H1 (cell line): ENCODE data around the gene SCAP. TPM values are rescaled to one million over a fixed set of nuclear protein-coding genes. Genes with fewer than 3 reads are reported as not detected.

Experiments
- CTCF ChIA-PET: fragments of 300-600 bp; sonication (Branson Sonifier 250); formaldehyde crosslinking; loops from one replicate; lab custom pipeline; 2021; ENCODE audit not compliant: partially characterized antibody; lab: Charles Lee
- POLR2A ChIA-PET: fragments of 300-600 bp; sonication (Branson Sonifier 250); formaldehyde crosslinking; loops from one replicate; lab custom pipeline; 2021; ENCODE audit warnings: inconsistent platforms; ENCODE audit not compliant: partially characterized antibody; lab: Charles Lee
- DNase-seq, 2 experiments: peaks; one replicate each; pipeline versions ENCODE4 v3.0.0 to v3.0.0-alpha.2; 2010 to 2022; ENCODE audit warnings: low spot score in 2 of 2, low read depth in 1 of 2, mixed read lengths in 1 of 2
- FAIRE-seq: peaks from 2 replicates; lab custom pipeline; 2011; peaks lifted over from hg19 to GRCh38; lab: Jason Lieb, UNC
- H2AFZ ChIP-seq: 2 replicates; pipeline ENCODE4 v1.8.1; 2012; ENCODE audit warnings: low read length, inconsistent platforms
- H2AK5ac ChIP-seq: 2 replicates; pipeline ENCODE4 v1.6.1; 2013; ENCODE audit warnings: low read depth, low read length
- H2BK120ac ChIP-seq: replicated peaks from 2 replicates; pipeline ENCODE3; 2013; ENCODE audit warnings: low read depth, low read length, inconsistent platforms
- H2BK12ac ChIP-seq: 2 replicates; pipeline ENCODE4 v1.6.1; 2013; ENCODE audit warnings: low read depth, low read length
- H2BK15ac ChIP-seq: 2 replicates; pipeline ENCODE4 v1.6.1; 2013; ENCODE audit warnings: low read length
- H2BK20ac ChIP-seq: 2 replicates; pipeline ENCODE4 v1.6.1; 2013; ENCODE audit warnings: low read length
- H2BK5ac ChIP-seq: 2 replicates; pipeline ENCODE4 v1.6.1; 2013; ENCODE audit warnings: low read depth, low read length
- H3K14ac ChIP-seq: 2 replicates; pipeline ENCODE4 v1.6.1; 2013; ENCODE audit warnings: inconsistent platforms; ENCODE audit not compliant: insufficient read length
- H3K18ac ChIP-seq: 2 replicates; pipeline ENCODE4 v1.6.1; 2013; ENCODE audit warnings: low read length; ENCODE audit errors: extremely low read depth
- H3K23ac ChIP-seq: 2 replicates; pipeline ENCODE4 v1.6.1; 2013; ENCODE audit warnings: inconsistent platforms; ENCODE audit not compliant: insufficient read length
- H3K23me2 ChIP-seq: 2 replicates; pipeline ENCODE4 v1.6.1; 2013; ENCODE audit warnings: low read depth, low read length
- H3K27ac ChIP-seq: 2 replicates; pipeline ENCODE4 v1.6.1; 2011; ENCODE audit warnings: low read depth, low read length, inconsistent platforms
- H3K27me3 ChIP-seq, 4 experiments: replicated peaks in 1 of 4; 1 replicate in 1 of 4; 2 replicates in 3 of 4; pipeline versions ENCODE4 v1.6.1 to v1.8.1; 2011 to 2013; ENCODE audit warnings: low read length in 3 of 4, mild to moderate bottlenecking in 3 of 4, inconsistent platforms in 2 of 4, mixed read lengths in 2 of 4, moderate library complexity in 1 of 4; ENCODE audit not compliant: control insufficient read depth in 3 of 4, insufficient read depth in 3 of 4; ENCODE audit errors: extremely low read depth in 1 of 4
- H3K36me3 ChIP-seq, 4 experiments: 2 replicates each; pipeline versions ENCODE4 v1.6.1 to v1.8.1; 2011 to 2013; ENCODE audit warnings: mild to moderate bottlenecking in 4 of 4, low read length in 3 of 4, moderate library complexity in 2 of 4, control low read depth in 1 of 4, inconsistent platforms in 1 of 4; ENCODE audit not compliant: insufficient read depth in 4 of 4, control insufficient read depth in 2 of 4
- H3K4ac ChIP-seq: replicated peaks from 2 replicates; pipeline ENCODE3; 2013; ENCODE audit warnings: low read length, low read depth, mixed read lengths, inconsistent platforms; ENCODE audit not compliant: insufficient read length
- H3K4me1 ChIP-seq, 4 experiments: replicated peaks in 1 of 4; 1 replicate in 1 of 4; 2 replicates in 3 of 4; pipeline versions ENCODE4 v1.6.1 to v1.8.1; 2011 to 2013; ENCODE audit warnings: low read length in 3 of 4, inconsistent platforms in 2 of 4, mixed read lengths in 1 of 4; ENCODE audit not compliant: insufficient read depth in 4 of 4, control insufficient read depth in 3 of 4
- H3K4me2 ChIP-seq, 2 experiments: 2 replicates each; pipeline versions ENCODE4 v1.6.1 to v1.8.1; 2011 to 2013; ENCODE audit warnings: low read depth in 2 of 2, low read length in 2 of 2, control low read depth in 1 of 2, inconsistent platforms in 1 of 2, mild to moderate bottlenecking in 1 of 2; ENCODE audit not compliant: insufficient read depth in 1 of 2
- H3K4me3 ChIP-seq, 4 experiments: fragments of 200-600, 300-600 bp in 1 of 4; sonication (generic), shearing (Covaris generic), sonication (Bioruptor Twin) in 1 of 4; 2 replicates each; pipeline versions ENCODE4 v1.5.1 to v1.8.1; 2011 to 2016; ENCODE audit warnings: low read length in 4 of 4, low read depth in 3 of 4, control low read depth in 2 of 4, inconsistent platforms in 2 of 4, mild to moderate bottlenecking in 2 of 4, mixed read lengths in 1 of 4, moderate library complexity in 1 of 4; ENCODE audit not compliant: insufficient read depth in 2 of 4; ENCODE audit errors: extremely low read depth in 1 of 4
- H3K56ac ChIP-seq: replicated peaks from 2 replicates; pipeline ENCODE3; 2013; ENCODE audit warnings: low read depth, mild to moderate bottlenecking, mixed read lengths, low read length, inconsistent platforms; ENCODE audit not compliant: insufficient read length
- H3K79me1 ChIP-seq: 2 replicates; pipeline ENCODE4 v1.6.1; 2013; ENCODE audit warnings: low read depth, low read length, control low read depth
- H3K79me2 ChIP-seq, 2 experiments: 2 replicates each; pipeline versions ENCODE4 v1.6.1 to v1.8.1; 2012 to 2013; ENCODE audit warnings: low read length in 2 of 2, mild to moderate bottlenecking in 2 of 2, inconsistent platforms in 1 of 2; ENCODE audit not compliant: insufficient read depth in 2 of 2, control insufficient read depth in 1 of 2
- H3K9ac ChIP-seq, 4 experiments: replicated peaks in 1 of 4; 1 replicate in 1 of 4; 2 replicates in 3 of 4; pipeline versions ENCODE4 v1.6.1 to v1.8.1; 2011 to 2013; ENCODE audit warnings: low read depth in 3 of 4, low read length in 3 of 4, control low read depth in 2 of 4, mild to moderate bottlenecking in 2 of 4, moderate library complexity in 2 of 4, inconsistent platforms in 1 of 4; ENCODE audit errors: extremely low read depth in 1 of 4
- H3K9me3 ChIP-seq, 2 experiments: 2 replicates each; pipeline versions ENCODE4 v1.6.1 to v1.8.1; 2012 to 2013; ENCODE audit warnings: mild to moderate bottlenecking in 2 of 2, moderate library complexity in 2 of 2, control low read depth in 1 of 2, inconsistent platforms in 1 of 2, low read depth in 1 of 2, low read length in 1 of 2, mixed read lengths in 1 of 2; ENCODE audit not compliant: insufficient read depth in 2 of 2
- H4K20me1 ChIP-seq, 2 experiments: replicated peaks in 1 of 2; 2 replicates each; pipeline versions ENCODE3 to v1.8.1; 2011 to 2013; ENCODE audit warnings: inconsistent platforms in 2 of 2, low read length in 2 of 2, mild to moderate bottlenecking in 1 of 2; ENCODE audit not compliant: insufficient read depth in 2 of 2, control insufficient read depth in 1 of 2
- H4K5ac ChIP-seq: 2 replicates; pipeline ENCODE4 v1.6.1; 2013; ENCODE audit warnings: low read length, low read depth, mixed read lengths, inconsistent platforms; ENCODE audit not compliant: insufficient read length
- H4K8ac ChIP-seq: 2 replicates; pipeline ENCODE4 v1.8.0; 2013; ENCODE audit warnings: mild to moderate bottlenecking, moderate library complexity, low read length, inconsistent platforms; ENCODE audit not compliant: insufficient read depth; ENCODE audit errors: extremely low read depth
- H4K91ac ChIP-seq: replicated peaks from 2 replicates; pipeline ENCODE3; 2013; ENCODE audit warnings: low read length, mixed read lengths, inconsistent platforms; ENCODE audit not compliant: insufficient read length
- SIN3A ChIP-seq, 2 experiments: IDR thresholded peaks in 1 of 2; conservative IDR thresholded peaks in 1 of 2; 2 replicates each; pipeline ENCODE4 v1.6.1; 2011 to 2012; ENCODE audit warnings: low read length in 2 of 2, improper control_type of control experiment in 1 of 2, low read depth in 1 of 2, mild to moderate bottlenecking in 1 of 2
- SIX5 ChIP-seq: IDR thresholded peaks from 2 replicates; pipeline ENCODE4 v1.6.1; 2011; ENCODE audit warnings: mild to moderate bottlenecking, low read depth, low read length
- YY1 ChIP-seq: IDR thresholded peaks from 2 replicates; pipeline ENCODE4 v1.6.1; 2011; ENCODE audit warnings: low read depth, mild to moderate bottlenecking, low read length
- ZNF274 ChIP-seq: IDR thresholded peaks from 2 replicates; pipeline ENCODE4 v1.7.0; 2012; ENCODE audit warnings: low read length, borderline replicate concordance; ENCODE audit errors: extremely low read depth
- WGBS, 2 experiments: shearing (Covaris generic) in 1 of 2; methylation state at CpG; one replicate each; pipeline versions ENCODE4 v1.1.6 to v1.1.7; 2013 to 2015; ENCODE audit warnings: low lambda C conversion rate in 2 of 2, mixed read lengths in 2 of 2, inconsistent platforms in 1 of 2, low coverage in 1 of 2, missing lambda C conversion rate in 1 of 2; ENCODE audit not compliant: insufficient replicate concordance in 2 of 2, insufficient coverage in 1 of 2, insufficient read length in 1 of 2; ENCODE audit errors: extremely low coverage in 1 of 2, missing lambda C conversion rate in 1 of 2; 5-methylcytosine and 5-hydroxymethylcytosine counted together
- polyA plus RNA-seq, 7 experiments: library from polyadenylated mRNA; depleted of rRNA in 3 of 7; stranded (reverse) in 5 of 7; unstranded in 2 of 7; fragments of >200 nt in 5 of 7; fragments of 200-250 nt in 2 of 7; gene quantifications; 1 replicate in 5 of 7; 2 replicates in 1 of 7; 4 replicates in 1 of 7; pipeline versions ENCODE4 v1.2.1 to v1.2.3, GENCODE V29; 2011 to 2013; ENCODE audit warnings: missing spikeins in 2 of 7, mixed read lengths in 2 of 7
- total RNA-seq: library from RNA; stranded (reverse); fragmentation: NEBNext Ultra II Directional; extraction: Animal tissue kit (Norgen Biotek cat#: 25700); gene quantifications from 2 replicates; pipeline ENCODE4 v1.2.1, GENCODE V29; 2021

The SCAP gene
- total and polyA plus RNA-seq, 2 of the 8 experiments (the other 6 are each of a cell fraction or from before 2014, with no cell fraction given), result 74.0 to 114 TPM

GRCh38 chr3:47428662-47429061 lies 47.1 kb downstream of the SCAP start:
- no peak overlapping the region for H2BK5ac ChIP-seq
- TF ChIP-seq SIX5 (no peak), ZNF274 (no peak), SIN3A (conservative IDR thresholded peaks at IDR 0.05 in 1 of 2, IDR thresholded peaks at IDR 0.05 in 1 of 2; ENCODE audit: low read depth in 1 of 2, low read length in 2 of 2) (no peak), YY1 (peak; percentile 58; the same call in 1 of the 2 replicates)
- WGBS, 2 experiments, result 81% methylated on average over 6 of the region's 6 CpGs; no CpG with 5 or more reads in 1 of the 2 experiments
- no peak overlapping the region for H3K4me3 ChIP-seq
- H3K14ac ChIP-seq, result no peak overlapping the region
- H3K56ac ChIP-seq, result no peak overlapping the region
- H2BK12ac ChIP-seq, result no peak overlapping the region
- H2BK20ac ChIP-seq, result no peak overlapping the region
- peaks cover 0 to 3% (median 0%) of the 10 kb centered on the region in 4 experiments; a peak in 1 of 7 replicates for H3K4me1 ChIP-seq
- H3K27me3 ChIP-seq, result no peaks in the 10 kb centered on the region
- no peaks in the 10 kb centered on the region for H3K79me2 ChIP-seq
- no peak overlapping the region for H3K4me2 ChIP-seq
- no peak overlapping the region for H2BK15ac ChIP-seq
- H4K91ac ChIP-seq, result no peak overlapping the region
- CTCF ChIA-PET, result interaction anchor here (1.2 to 8.5 kb wide), 3 partner anchors 6 to 47 kb away, joined by 3 to 66 read pairs (median 4); partner anchors contain the start of gene SCAP
- peaks cover 9 to 27% (median 22%) of the 10 kb centered on the region in 4 experiments; a peak in 7 of 8 replicates for H3K36me3 ChIP-seq
- H3K9ac ChIP-seq, result no peak overlapping the region
- no peak overlapping the region for H3K18ac ChIP-seq
- FAIRE-seq (no peak), DNase-seq (no peak)
- H3K23ac ChIP-seq, result no peak overlapping the region
- H4K5ac ChIP-seq, result no peak overlapping the region
- H3K4ac ChIP-seq, result no peak overlapping the region
- H3K23me2 ChIP-seq, result no peaks in the 10 kb centered on the region
- H2BK120ac ChIP-seq, result no peak overlapping the region
- no peaks in the 10 kb centered on the region for H3K9me3 ChIP-seq
- POLR2A ChIA-PET, result no interaction called here
- no peak overlapping the region for H2AK5ac ChIP-seq
- no peak overlapping the region for H3K27ac ChIP-seq
- H2AFZ ChIP-seq, result no peak overlapping the region
- peaks cover 0 to 8% of the 10 kb centered on the region in 2 experiments for H4K20me1 ChIP-seq
- H4K8ac ChIP-seq, result no peak overlapping the region
- 0 out of 2 replicates have a peak, but pooled peaks cover 2% of the 10 kb centered on the region for H3K79me1 ChIP-seq
